Erythroblast (primary cell): ENCODE measurements around the gene AUTS2.
"Not testable (repeated sequence)": the region's sequence is repeated elsewhere in the genome, so short reads cannot be mapped to it uniquely, and the experiment has no call there.

Experiments
- DNase-seq, 2 experiments: peaks; one replicate each; lab custom pipeline; 2025; lab: John Stamatoyannopoulos, UW
- GATA1 ChIP-seq: IDR thresholded peaks from 2 replicates; pipeline ENCODE4 v1.6.1; 2011; ENCODE audit warnings: low read depth, mild to moderate bottlenecking, control low read depth, low read length, moderate library complexity
- POLR2A ChIP-seq: IDR thresholded peaks from 2 replicates; pipeline ENCODE4 v1.6.1; 2011; ENCODE audit warnings: mild to moderate bottlenecking, low read length

The AUTS2 gene

DNA sequence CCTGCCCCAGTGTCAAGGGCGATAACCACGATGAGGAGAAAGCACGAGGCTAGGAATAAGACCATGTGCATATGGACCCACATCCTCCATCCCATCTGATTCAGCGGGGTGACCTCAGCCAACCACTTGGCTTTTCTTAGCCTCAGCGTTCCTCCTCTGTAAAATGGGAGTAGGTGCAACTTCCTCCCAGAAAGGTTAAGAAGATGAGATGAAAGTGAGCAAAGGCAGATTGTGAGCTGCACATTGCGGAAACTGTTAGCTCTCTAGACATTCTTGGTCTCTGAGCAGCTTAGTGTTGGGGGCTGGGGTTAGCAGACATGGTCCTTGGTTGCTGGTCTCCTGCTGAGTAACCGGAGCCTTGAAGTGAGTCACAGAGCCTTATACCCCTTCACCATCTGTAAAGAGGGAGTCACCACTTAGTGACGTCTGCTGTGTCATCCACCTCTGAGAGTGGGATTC lies 1036.4 kb downstream of the AUTS2 start:
- TF ChIP-seq GATA1 (no peak), POLR2A (no peak)
- DNase-seq = no peak

DNA sequence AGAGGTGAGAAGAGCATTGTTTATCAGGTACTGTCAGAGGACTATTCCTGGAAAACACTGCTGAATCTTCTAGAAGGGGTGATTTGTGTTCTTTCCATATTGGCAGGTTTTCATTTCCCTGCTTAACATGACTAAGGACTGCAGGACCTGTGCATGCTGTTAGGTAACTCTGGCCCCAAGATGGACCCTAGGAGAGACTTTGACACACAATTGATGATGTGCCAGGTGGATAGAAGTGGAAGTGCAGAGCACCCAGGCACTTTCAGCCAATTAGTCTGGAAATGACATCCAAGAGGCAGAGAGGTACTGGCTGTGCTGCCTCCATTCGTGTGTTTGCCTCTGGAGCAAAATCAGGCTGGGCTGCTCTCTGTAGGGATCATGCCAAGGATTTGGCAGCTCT lies 1037.4 kb downstream of the AUTS2 start:
- no peak for TF ChIP-seq POLR2A
- TF ChIP-seq GATA1 = no peak
- no peak for DNase-seq

DNA sequence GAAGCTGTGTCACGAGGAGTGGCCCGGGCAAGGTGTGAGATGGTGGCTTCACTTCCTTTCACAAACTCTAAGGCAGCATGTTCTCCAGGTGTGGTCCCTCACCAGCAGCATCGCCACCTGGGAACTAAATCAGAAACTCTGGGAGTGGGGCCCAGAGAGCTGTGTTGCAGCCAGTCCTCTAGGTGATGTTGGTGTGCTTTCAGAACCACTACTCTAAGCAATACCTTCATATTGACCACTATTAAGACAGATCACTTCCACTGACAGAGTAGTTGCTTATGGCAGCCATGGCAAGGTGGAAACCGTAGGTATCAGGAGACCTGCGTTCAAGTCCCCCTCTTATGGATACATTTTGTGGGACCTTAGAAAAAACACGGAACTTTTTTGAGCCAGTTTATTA lies 1037.9 kb downstream of the AUTS2 start:
- no peak for TF ChIP-seq POLR2A
- TF ChIP-seq GATA1 = no peak

DNA sequence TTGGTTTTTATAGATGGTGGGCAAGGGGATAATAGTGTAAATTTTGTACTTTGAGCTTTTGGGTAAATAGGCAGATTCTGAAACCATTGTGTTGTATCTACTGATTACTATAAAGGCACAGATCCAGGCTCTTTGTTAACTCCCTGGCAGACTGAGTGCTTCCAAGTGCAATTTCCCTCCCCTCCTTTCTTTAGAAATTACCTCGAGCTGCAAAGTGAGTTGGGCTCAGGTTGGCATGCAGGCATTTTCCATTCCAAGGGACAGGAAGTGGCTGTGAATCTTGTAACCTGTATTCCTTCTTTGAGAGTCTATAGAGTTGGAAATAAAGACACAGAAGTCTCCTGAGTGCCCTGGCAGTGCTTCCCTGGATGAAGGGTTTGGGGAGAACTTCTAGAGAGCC lies 1039.5 kb downstream of the AUTS2 start:
- TF ChIP-seq GATA1 = no peak
- no peak for TF ChIP-seq POLR2A
- DNase-seq = no peak

More for the DNA sequence above, 1037.9 kb downstream of the AUTS2 start:
- DNase-seq = no peak

DNA sequence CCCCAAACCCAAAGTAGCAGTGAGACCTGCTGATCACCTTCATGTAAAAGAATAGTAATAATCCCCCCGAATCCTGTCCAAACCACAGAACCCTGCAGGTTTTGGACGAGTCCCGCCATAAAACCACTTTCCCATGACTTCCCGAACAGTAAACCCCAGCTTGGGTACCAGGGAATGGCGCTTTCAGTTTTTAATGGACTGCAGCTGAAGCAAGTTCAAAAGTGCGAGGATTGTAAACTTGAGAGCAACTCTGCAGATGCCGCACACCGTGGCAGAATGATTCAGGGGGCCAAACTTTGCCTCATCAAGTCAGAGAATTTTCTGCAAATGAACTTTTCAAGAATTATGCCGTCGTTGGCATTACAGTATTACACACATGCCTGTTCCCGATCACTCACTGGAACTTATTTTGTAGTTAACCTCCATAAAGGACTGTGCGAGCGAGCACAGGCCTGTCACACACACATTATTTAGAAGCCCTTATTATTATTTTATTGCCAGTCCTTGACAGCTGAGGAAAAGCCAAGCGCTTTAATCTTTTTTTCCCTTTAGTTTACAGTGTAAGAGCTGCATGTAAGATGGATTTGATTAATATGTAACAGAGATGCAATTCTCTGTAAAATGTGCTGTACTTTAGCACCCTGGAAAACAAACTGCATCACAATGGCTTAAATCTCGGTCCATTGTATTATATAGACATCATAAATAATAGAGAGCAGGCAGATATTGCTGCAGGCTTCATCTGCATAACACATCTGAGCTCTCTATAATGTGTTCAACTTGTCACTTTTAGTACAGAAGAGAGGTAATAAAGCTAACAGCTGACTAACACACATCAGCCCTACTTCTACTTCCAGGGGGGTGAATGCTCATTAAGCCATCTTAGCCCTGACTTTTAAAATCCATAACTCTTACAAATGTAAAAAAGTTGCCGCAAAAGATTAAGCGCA lies 1040.2 kb downstream of the AUTS2 start:
- no peak for TF ChIP-seq POLR2A
- no peak for TF ChIP-seq GATA1
- DNase-seq = no peak

DNA sequence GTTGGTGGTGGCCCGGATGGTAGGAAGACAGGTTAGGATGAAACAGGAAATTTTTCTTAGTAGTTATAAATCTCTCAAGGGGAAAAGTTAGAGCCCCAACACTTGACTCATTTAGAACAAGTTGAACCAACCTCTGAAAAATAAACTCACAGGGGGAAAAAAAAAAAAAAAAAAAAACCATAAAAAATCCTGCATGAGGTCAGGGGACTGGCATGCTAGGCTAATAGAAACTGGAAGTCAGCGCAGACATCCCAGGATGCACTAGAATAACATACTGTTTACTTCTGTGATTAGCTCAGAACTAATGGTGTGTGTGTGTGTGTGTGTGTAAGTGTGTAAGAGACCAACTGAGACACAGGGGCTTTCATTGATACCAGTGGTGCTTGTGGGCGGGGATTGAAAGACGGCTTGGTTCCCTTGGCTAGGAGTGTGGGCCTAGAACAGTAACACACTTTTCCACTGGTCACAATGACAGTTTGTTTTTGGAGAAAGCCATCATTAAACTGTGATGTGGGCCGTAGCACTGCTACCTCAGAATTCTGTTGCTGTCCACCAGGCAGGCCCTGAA lies 1042.1 kb downstream of the AUTS2 start:
- DNase-seq = no peak
- TF ChIP-seq POLR2A (no peak), GATA1 (no peak)

DNA sequence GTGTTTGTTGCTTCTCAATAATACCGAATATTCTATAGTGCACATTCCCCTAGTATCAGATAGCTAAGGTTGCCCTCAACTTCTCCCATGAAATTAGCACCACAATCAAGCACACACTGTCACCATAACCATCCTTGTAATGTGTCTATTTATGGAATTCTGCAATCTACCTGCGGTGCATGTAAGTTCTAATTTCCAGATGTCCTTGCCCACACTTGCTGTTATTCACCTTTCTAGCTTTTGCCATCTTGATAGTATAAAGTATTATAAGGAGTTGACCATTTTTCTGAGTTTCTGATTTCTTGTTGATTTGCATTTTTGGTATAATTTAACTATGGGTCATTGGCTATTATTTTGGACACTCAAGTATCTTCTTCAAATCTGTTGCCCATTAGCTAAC lies 1043.6 kb downstream of the AUTS2 start:
- no peak for DNase-seq
- TF ChIP-seq GATA1 (no peak), POLR2A (no peak)

DNA sequence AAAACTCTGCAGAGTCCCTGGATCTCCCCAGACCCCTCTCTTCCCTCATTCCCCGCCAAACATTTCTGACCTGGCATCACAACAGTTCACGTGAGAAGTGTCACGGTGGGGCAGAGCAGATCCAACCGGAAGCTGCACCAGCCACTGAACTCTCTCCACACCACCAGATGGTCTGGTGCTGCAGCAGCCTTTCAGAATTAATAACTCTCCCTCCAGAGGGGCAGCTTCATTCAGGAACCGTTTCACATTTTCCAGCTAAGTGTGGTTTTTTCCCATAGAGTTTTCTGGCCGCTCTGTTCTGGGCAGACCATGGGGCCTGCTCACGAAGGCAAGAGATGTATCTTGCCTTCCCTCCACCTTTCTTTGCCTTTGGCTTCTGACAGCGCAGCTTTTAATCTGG lies 1047.0 kb downstream of the AUTS2 start:
- no peak for TF ChIP-seq POLR2A
- TF ChIP-seq GATA1 = no peak
- no peak for DNase-seq

DNA sequence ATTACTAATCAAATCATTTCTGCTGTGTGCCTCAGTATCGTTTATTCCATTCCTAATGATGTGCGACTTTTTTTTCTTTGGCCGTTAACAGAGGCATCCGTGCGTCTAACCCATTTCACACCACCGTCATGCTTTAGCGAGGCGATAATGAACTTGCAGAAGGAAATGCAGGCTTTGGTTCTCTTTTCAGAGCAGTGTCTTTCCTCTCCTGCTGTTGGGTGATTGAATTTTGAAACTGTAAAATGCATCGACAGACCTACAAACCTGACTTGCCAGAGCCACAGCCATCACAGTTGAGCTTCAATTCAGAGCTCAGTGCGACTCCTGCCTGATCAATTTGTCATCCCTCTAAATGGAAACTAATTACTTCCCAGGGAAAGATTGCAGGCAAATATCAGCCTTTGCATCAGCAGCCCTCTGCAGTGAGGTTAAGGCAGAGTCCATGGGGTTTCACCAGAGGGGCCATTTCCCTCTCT lies 1047.6 kb downstream of the AUTS2 start:
- no peak for DNase-seq
- no peak for TF ChIP-seq POLR2A
- TF ChIP-seq GATA1 = no peak

DNA sequence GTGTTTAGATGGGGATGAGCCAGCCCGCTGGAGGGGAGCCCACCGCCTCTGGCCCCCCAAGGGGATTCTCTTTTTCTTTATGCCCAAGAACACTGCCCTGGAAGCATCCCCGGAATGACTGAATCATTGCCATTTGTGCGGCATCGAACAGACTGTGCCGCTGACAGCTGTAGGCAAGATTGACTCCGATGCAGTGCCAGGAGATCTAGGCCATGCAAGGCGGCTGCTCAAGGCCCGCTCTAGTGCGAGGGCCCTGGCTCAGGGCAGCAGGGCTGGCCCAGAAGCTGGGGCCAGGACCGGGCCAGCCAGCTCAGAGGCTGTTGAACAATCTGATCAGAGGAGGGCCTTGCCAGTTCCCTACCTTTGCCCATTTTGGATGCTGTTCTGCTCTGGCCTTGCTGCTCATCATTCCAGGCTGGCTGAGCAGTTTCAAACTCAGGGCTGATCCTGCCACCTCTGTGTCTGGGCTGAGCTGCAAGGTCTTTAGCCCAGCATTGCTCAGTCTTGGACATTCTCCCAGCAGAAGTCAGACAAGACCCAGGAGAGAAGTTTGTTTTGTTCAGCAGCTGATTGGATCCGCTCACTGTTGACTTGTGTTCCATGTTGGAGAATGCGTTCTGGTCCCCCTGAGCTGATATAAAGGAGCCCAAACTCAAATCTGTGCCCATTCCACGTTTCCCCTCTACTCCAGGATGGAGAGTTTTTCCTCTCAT lies 1048.4 kb downstream of the AUTS2 start:
- DNase-seq = no peak
- TF ChIP-seq GATA1 (no peak), POLR2A (no peak)

DNA sequence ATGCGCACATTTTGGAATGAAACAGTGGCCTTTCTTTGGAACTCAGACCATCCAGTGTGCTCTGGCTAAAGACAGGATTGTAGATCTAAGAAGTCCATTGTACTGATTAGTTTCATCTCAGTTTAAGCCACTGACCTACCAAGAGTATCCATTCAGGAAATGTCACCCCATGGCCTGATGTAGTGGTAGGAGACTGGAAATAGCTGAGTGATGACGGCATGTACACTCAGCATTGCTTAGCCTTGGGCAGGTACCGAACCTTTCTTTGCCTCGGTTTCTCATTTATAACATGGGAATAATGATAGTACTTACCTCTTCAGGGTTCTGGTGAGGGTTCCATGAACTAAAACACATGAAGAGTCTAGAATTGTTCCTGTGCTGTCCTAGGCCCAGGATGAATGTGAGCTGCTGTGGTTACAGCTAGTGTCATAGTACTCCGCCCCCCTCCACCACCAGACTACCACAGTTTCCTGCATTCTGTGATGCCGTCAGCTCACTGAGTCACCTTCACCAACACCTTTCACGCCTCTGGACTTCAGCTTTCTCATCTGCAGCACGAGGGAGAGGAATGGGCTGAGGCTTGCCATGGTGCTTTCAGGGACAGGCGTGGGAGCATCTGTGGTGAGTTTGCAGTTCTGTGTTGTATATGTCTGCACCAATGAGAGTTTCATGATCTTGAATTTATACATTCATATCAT lies 1049.7 kb downstream of the AUTS2 start:
- no peak for TF ChIP-seq POLR2A
- no peak for TF ChIP-seq GATA1
- no peak for DNase-seq

DNA sequence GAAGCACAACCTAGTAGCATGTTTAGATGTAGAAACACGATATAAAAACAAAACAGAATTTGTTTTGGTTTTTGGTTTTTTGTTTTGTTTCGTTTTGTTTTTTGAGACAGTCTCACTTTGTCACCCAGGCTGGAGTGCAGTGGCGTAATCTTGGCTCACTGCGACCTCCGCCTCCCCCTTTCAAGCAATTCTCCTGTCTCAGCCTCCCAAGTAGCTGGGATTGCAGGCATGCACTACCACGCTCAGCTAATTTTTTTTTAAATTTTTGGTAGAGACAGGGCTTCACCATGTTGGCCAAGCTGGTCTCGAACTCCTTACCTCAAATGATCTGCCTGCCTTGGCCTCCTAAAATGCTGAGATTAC lies 1050.2 kb downstream of the AUTS2 start:
- DNase-seq = not testable (repeated sequence)

DNA sequence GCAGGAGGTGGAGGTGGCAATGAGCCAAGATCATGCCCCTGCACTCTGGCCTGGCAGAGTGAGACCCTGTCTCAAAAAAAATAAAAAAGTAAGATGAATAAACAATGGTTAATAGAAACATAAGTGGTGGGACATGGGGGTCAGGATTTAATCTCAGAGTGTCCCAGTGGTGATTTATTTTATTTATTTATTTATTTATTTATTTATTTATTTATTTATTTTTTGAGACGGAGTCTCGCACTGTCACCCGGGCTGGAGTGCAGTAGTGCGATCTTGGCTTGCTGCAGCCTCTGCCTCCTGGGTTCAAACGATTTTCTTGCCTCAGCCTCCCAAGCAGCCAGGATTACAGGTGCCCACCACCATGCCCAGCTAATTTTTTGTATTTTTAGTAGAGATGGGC lies 1051.0 kb downstream of the AUTS2 start:
- no peak for TF ChIP-seq GATA1
- no peak for TF ChIP-seq POLR2A
- no peak for DNase-seq
